Measurements from ENCODE around the gene CHTOP.

DNA sequence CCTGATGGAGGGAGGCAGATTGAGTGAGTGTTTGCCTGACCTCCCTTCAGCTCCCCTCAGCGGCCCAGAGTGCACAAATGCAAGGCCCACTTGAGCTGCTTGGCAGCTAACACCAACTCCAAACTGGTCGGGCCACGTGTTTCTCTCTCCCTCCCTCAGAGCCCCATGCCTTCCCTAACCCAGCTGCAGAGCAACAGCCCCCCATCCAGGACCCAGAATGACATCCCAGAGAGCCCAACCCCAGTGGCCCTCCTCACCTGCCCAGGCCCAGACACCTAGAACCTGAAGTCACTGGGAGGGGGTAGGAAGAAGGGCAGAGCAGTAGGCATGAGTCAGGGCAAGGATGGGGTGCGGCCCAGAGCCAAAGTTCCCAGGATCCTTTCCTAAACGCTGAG, 17.0 kb upstream of the CHTOP start:
- TF ChIP-seq EZH2phosphoT487 (IDR thresholded peaks at IDR 0.05; ENCODE audit: low read depth) (no peak), CTCF (IDR thresholded peaks at IDR 0.05; ENCODE audit: low read depth, low read length) (no peak)
